Measurements from ENCODE around the gene SLC25A45. TPM values are rescaled to one million over a fixed set of nuclear protein-coding genes. Genes with fewer than 3 reads are reported as not detected.

The SLC25A45 gene
- polyA plus RNA-seq, 1 donor (not counting 4 experiments of a cell fraction or from before 2014, with no cell fraction given) = 0.20 TPM

- Histone ChIP-seq H3K27ac (ENCODE audit: control insufficient read depth, insufficient read depth, low read length) (peak overlapping the region; percentile 99), H3K36me3 (ENCODE audit: control insufficient read depth in 2 of 2, extremely low read depth in 1 of 2, insufficient read depth in 2 of 2, low read length in 2 of 2) (peaks cover under 1 to 6% of the 10 kb centered on the region in 2 experiments), H2AFZ (ENCODE audit: control insufficient read depth, low read length) (no peak overlapping the region), H3K4me2 (ENCODE audit: control insufficient read depth, extremely low read depth, insufficient read depth, low read depth, low read length) (peak overlapping the region; percentile 8), H4K20me1 (ENCODE audit: control insufficient read depth, extremely low read depth, insufficient read depth, low read length) (peaks cover 2% of the 10 kb centered on the region), H3K9me3 (ENCODE audit: control insufficient read depth, low read depth, low read length) (no peaks in the 10 kb centered on the region), H3K79me2 (ENCODE audit: control insufficient read depth, insufficient read depth, low read length) (peaks cover 8% of the 10 kb centered on the region), H3K4me1 (ENCODE audit: control insufficient read depth, extremely low read depth, insufficient read depth, low read length) (peaks cover 55% of the 10 kb centered on the region), H3K4me3 (ENCODE audit: control insufficient read depth in 2 of 3, extremely low read depth in 1 of 3, insufficient read depth in 2 of 3, low read depth in 1 of 3, low read length in 3 of 3) (no peak overlapping the region), H3K27me3 (ENCODE audit: control insufficient read depth, extremely low read depth, insufficient read depth, low read length) (no peaks in the 10 kb centered on the region), H3K9ac (ENCODE audit: control insufficient read depth, extremely low read depth, insufficient read depth, low read length) (peak overlapping the region; percentile 100), H3K9me1 (ENCODE audit: control insufficient read depth, extremely low read depth, insufficient read depth, low read length) (peaks cover 4% of the 10 kb centered on the region)
- FAIRE-seq = no peak
- TF ChIP-seq EZH2 (IDR thresholded peaks at IDR 0.05; ENCODE audit: low read length) = no peak
- TF ChIP-seq, protein P1, sequence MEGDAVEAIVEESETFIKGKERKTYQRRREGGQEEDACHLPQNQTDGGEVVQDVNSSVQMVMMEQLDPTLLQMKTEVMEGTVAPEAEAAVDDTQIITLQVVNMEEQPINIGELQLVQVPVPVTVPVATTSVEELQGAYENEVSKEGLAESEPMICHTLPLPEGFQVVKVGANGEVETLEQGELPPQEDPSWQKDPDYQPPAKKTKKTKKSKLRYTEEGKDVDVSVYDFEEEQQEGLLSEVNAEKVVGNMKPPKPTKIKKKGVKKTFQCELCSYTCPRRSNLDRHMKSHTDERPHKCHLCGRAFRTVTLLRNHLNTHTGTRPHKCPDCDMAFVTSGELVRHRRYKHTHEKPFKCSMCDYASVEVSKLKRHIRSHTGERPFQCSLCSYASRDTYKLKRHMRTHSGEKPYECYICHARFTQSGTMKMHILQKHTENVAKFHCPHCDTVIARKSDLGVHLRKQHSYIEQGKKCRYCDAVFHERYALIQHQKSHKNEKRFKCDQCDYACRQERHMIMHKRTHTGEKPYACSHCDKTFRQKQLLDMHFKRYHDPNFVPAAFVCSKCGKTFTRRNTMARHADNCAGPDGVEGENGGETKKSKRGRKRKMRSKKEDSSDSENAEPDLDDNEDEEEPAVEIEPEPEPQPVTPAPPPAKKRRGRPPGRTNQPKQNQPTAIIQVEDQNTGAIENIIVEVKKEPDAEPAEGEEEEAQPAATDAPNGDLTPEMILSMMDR (optimal IDR thresholded peaks at IDR 0.05 in 1 of 3, IDR thresholded peaks at IDR 0.05 in 1 of 3, conservative IDR thresholded peaks at IDR 0.05 in 1 of 3; ENCODE audit: extremely low read depth in 1 of 3, insufficient read depth in 2 of 3, low read length in 3 of 3) = no peak
- dilution Hi-C loops (cut with MboI; ENCODE audit: extremely low pct_ligation_motif_present, low sequenced_read_pairs) = no loop called here
- DNase-seq (ENCODE audit: low read depth, low spot score) = no peak
Observed at GRCh38 chr11:65417702-65418430, 35.4 kb upstream of the SLC25A45 start.

DNA sequence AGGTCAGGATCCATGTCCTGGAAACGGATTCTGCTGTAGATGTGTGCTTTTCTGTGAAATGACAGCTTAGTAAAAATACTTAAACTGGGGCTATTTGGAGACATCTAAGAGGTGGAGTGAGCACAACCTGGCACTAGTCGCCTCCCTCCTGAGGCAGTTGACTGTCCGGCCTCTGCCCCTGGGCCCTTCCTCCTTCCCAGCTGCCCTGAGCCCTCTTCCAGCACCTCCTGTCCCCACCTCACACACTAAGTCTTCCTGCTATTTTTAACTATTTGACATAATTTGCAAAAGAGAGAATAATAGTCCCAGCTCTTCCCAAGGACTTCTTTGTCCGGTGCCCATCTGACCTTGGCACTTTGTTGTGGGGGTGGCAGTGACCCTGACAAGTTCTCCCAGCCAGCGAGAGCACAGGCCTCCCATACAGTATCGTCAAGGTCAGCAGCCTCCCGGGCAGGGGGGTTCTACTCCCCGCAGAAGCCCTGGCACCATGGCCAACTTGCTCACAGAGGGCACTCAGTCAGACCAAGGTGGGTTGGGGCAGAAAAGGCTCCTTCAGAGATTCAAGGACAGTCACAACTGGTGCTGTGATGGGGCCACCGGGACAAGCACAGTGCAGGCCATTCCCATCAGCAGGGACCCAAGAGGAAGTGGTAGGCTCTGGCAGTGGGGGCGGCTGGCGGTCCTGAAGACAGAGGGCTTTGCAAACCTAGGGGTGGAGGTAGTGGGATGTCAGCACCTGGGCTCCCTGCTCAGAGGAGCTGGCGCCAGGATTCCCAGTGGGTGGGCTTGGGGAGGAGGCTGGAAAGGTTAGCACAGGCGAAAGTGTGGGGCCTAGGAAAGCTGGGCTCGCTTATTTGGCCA is 34.6 kb upstream of the SLC25A45 start:
- Histone ChIP-seq H3K4me3 (ENCODE audit: control insufficient read depth in 2 of 3, extremely low read depth in 1 of 3, insufficient read depth in 2 of 3, low read depth in 1 of 3, low read length in 3 of 3) (no peak overlapping the region), H3K9ac (ENCODE audit: control insufficient read depth, extremely low read depth, insufficient read depth, low read length) (peak overlapping the region; percentile 100), H4K20me1 (ENCODE audit: control insufficient read depth, extremely low read depth, insufficient read depth, low read length) (no peaks in the 10 kb centered on the region), H3K9me1 (ENCODE audit: control insufficient read depth, extremely low read depth, insufficient read depth, low read length) (peaks cover 4% of the 10 kb centered on the region), H3K27me3 (ENCODE audit: control insufficient read depth, extremely low read depth, insufficient read depth, low read length) (no peaks in the 10 kb centered on the region), H3K36me3 (ENCODE audit: control insufficient read depth in 2 of 2, extremely low read depth in 1 of 2, insufficient read depth in 2 of 2, low read length in 2 of 2) (peaks cover 0 to 11% of the 10 kb centered on the region in 2 experiments), H3K27ac (ENCODE audit: control insufficient read depth, insufficient read depth, low read length) (peak overlapping the region; percentile 1), H3K4me2 (ENCODE audit: control insufficient read depth, extremely low read depth, insufficient read depth, low read depth, low read length) (peak overlapping the region; percentile 78), H3K79me2 (ENCODE audit: control insufficient read depth, insufficient read depth, low read length) (peaks cover 2% of the 10 kb centered on the region), H3K9me3 (ENCODE audit: control insufficient read depth, low read depth, low read length) (no peaks in the 10 kb centered on the region), H2AFZ (ENCODE audit: control insufficient read depth, low read length) (no peak overlapping the region), H3K4me1 (ENCODE audit: control insufficient read depth, extremely low read depth, insufficient read depth, low read length) (peaks cover 55% of the 10 kb centered on the region)
- dilution Hi-C loops (cut with MboI; ENCODE audit: extremely low pct_ligation_motif_present, low sequenced_read_pairs) = no loop called here
- no peak for DNase-seq (ENCODE audit: low read depth, low spot score)
- no peak for FAIRE-seq
- TF ChIP-seq, protein P1 (optimal IDR thresholded peaks at IDR 0.05 in 1 of 3, IDR thresholded peaks at IDR 0.05 in 1 of 3, conservative IDR thresholded peaks at IDR 0.05 in 1 of 3; ENCODE audit: extremely low read depth in 1 of 3, insufficient read depth in 2 of 3, low read length in 3 of 3) = no peak
- no peak for TF ChIP-seq EZH2 (IDR thresholded peaks at IDR 0.05; ENCODE audit: low read length)

All from keratinocyte (primary cell).